GM12864 (cell line): Measurements from ENCODE around the gene PPP1R18.
A peak's percentile ranks its signal among the peaks of the same experiment; 100 is the strongest.

Experiments used
- DNase-seq: peaks from one replicate; pipeline ENCODE4 v3.0.0-alpha.2; 2011; ENCODE audit warnings: low read depth
- H3K4me3 ChIP-seq: 2 replicates; pipeline ENCODE4 v1.5.1; 2011; ENCODE audit warnings: mild to moderate bottlenecking, low read depth, low read length, control low read depth
- TF ChIP-seq, protein P1 (sequence below): IDR thresholded peaks from 2 replicates; pipeline ENCODE4 v1.5.1; 2011; ENCODE audit warnings: low read depth, mild to moderate bottlenecking, moderate library complexity, low read length, control low read depth, inconsistent platforms; ENCODE audit errors: missing control alignments

PPP1R18 gene

DNA sequence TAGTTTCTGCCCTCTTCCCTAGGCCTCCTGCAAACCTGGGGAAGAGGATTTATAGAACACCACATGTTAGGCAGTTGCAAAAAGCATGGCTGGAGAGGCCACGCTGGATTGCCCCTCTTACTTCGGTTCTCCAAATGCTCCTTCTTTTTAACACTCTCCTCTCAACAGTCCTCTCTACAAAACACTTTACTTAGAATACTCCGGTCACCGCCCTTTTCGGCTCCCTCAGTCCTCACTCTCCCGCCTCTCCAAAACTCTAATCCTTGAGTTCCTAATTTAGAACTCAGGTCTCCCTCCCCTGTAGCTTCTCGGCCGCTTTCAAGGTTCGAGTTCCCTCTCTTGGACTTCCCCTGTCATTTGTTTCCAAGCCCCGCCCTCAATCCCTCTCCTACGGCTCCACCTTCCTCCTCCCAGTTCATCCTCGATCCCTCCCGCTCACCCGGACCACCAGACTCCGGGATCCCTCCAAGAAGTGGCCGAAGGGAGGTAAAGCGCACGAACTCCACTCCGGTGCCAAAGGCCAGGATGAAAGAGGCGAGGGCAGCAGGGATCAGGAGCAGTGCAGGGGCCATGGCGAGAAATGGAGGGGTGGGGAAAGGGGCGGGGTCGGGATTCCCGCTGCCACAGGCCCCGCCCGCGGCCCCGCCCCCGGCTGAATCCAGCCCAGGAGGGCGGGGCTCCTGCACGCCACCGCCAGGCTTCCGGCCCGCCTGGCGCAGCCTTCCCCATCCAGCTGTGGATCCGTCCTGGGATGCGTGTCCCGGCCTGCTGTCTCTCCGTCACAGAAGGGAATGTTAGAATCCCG is 4.2 kb upstream of the PPP1R18 start, which contains the start of gene NRM:
Gene NRM (minus strand): TSS at position 582 of the 805 bp plus-strand sequence. CDS start 10 bp downstream, at position 572.
- TF ChIP-seq, protein P1, sequence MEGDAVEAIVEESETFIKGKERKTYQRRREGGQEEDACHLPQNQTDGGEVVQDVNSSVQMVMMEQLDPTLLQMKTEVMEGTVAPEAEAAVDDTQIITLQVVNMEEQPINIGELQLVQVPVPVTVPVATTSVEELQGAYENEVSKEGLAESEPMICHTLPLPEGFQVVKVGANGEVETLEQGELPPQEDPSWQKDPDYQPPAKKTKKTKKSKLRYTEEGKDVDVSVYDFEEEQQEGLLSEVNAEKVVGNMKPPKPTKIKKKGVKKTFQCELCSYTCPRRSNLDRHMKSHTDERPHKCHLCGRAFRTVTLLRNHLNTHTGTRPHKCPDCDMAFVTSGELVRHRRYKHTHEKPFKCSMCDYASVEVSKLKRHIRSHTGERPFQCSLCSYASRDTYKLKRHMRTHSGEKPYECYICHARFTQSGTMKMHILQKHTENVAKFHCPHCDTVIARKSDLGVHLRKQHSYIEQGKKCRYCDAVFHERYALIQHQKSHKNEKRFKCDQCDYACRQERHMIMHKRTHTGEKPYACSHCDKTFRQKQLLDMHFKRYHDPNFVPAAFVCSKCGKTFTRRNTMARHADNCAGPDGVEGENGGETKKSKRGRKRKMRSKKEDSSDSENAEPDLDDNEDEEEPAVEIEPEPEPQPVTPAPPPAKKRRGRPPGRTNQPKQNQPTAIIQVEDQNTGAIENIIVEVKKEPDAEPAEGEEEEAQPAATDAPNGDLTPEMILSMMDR, result no peak
- DNase-seq, result no peak
- peak within 1 kb of the TSS; percentile 75 for H3K4me3 ChIP-seq

DNA sequence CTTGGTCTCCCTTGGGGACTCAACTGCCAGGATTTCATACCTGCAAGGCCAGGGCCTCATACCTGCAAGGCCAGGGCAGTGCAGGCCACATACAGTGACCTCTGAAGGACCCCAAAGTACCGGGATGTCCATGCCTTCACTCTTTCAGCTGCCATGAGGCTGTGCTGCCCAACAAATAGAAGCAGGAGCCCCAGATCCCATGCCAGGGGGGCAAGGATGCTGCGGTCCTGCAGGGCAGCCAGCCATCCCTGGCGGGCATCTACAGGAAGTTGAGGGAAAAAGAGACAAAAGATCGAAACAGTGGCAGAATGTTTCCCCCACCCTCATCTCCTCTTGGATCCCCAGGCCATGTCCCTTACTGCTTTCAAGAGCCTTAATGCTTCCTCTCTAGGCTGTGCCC is 3.5 kb upstream of the PPP1R18 start:
- TF ChIP-seq, protein P1, result no peak
- no peak for DNase-seq
- H3K4me3 ChIP-seq, result peak overlapping the region; percentile 75

DNA sequence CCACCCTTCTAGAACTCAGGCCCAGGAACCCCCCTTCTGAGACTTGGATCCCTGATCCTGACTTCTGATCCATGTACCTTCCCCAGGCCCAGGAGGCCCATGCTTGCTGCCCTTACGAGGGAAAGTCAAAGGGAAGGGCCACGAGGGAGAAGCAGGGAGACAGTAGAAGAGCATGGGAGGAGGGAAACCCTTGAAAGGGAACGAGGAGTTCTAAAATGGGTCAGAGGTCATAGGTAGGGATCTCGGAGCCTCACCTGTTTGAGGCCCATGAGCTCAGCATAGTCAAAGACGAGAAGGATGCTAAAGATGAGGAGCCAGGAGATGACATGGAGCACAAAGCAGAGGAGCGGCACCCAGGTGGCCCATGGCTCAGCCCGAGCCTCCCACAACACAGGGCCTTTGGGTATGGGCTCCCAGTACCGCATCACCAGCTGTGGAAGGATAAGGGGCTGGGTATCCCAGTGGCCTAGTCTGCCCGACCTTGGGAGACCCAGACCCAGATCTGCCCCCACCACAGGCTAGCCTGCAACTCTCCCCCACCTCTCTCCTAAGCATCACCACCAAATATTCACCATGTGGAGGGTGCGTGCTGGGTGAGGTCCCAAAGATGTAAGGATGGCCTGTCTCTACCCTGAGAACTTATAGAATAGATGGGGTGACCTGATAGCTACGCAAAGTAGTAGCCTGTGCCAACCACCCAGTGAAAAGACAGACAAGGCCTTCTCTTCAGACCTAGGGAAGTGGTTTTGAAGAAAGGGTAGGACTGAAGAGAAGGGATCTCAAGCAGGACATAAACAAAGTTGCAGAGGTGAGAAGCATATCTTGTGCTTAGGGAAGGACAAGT is 2.8 kb upstream of the PPP1R18 start:
- DNase-seq, result no peak
- H3K4me3 ChIP-seq, result peak overlapping the region; percentile 75
- TF ChIP-seq, protein P1, result no peak

DNA sequence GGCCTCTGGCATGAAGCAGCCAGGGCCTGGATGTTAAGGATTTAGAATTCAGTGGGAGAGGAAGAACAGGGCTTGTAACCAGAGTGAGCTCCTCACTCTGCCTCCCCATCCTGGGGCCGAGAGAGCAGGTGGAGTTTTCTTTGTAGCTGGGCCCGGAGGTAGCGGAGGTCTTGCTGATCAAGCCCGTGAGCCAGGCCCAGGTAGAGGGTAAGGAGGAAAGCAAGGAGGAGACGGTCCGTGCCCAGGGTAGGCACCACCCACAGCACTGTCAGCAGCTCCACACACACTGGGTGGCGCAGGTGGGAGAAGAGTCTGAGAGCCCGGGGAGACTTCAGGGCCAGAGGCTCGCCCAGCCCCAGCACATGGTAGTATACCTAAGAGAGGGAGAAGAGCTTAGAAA is 2.1 kb upstream of the PPP1R18 start:
- TF ChIP-seq, protein P1, result peak; percentile 26
- no peak for DNase-seq
- H3K4me3 ChIP-seq, result peak overlapping the region; percentile 75

DNA sequence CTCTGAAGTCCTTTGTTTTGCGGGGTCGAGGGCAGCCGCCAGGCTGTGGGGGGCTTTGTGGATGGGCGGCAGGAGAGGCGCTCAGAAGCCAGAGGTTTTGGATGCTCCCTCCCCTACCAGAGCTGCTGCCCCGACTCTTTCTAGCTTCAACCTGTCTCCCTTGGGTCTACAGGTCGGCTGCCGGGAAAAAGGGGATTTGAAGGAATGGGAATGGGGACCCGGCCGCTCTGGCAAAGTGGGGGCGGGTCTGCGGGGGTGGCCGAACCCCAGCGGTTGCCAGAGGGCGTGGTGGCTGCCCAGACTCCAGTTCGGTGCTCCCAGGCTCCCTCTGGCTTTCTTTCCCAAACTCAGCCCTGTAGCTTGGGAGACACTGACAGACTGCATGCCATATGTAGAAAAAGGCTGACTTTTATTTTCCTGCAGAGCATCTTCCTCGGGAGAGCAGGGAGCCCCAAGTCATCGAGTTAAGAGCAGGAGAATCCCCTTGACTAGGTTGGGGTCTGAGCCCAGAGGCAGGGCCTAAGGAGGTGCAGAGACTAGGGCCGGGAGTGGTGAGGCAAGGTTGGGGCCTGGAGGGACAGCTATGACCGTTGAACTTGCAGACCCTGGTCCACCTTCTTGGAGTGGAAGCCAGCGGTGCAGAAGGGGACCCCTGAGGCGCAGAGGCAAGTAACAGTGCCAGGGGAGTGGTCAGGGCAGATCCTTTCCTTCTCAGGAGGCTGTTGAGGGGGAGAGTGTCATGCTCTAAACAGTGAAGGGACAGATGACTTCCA is 1.4 kb upstream of the PPP1R18 start:
- no peak for DNase-seq
- TF ChIP-seq, protein P1, result no peak
- H3K4me3 ChIP-seq, result peak overlapping the region; percentile 75

DNA sequence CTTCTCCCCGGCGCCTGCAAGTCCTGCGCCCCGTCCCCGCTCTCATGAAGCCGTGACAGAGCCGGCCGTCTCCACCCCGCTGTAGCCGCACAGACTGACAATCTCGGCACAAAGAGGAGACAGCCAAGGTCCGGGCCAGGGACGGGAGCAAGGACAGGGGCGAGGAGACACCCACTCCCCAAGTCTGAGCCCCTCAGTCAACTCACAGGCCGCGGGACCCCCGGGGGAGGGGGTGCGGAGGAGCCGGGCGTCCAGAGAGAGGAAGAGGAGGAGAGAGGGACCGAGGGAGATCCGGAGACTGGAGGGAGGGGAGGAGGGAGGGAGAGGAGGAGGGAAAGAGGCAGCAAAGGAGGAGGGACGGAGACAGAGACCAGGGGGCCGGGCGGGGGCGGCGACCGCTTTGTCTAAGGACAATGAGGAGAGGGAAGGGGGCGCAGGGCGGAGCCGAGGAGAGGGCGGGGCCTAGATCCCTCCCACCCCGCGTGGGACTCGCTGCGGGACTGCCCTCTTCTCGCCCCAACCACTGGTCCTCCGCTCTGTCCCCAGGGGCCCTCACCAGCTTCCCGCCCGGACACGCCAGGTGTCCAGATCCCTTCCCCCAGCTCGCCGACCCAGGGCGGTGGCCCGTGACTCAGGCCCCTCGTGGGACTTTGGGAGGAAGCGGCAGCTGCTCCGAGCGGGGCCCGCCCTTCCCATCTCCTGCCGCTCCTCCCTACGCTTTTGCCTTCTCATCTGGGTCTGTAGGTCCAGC is 638 bp upstream of the PPP1R18 start:
- peak; percentile 79 for DNase-seq
- TF ChIP-seq, protein P1, result no peak
- H3K4me3 ChIP-seq, result peak overlapping the region; percentile 75
